ENCODE data around the gene AMACR.
"Not testable (repeated sequence)": the region's sequence is repeated elsewhere in the genome, so short reads cannot be mapped to it uniquely, and the experiment has no call there.

Gene AMACR

GRCh38 chr5:34037726-34038125 is 29.9 kb upstream of the AMACR start:
- DNase-seq (ENCODE audit: low spot score) = no peak

- no peak for DNase-seq (ENCODE audit: low spot score)
Measured at GRCh38 chr5:34035756-34036155, 27.9 kb upstream of the AMACR start.

DNA sequence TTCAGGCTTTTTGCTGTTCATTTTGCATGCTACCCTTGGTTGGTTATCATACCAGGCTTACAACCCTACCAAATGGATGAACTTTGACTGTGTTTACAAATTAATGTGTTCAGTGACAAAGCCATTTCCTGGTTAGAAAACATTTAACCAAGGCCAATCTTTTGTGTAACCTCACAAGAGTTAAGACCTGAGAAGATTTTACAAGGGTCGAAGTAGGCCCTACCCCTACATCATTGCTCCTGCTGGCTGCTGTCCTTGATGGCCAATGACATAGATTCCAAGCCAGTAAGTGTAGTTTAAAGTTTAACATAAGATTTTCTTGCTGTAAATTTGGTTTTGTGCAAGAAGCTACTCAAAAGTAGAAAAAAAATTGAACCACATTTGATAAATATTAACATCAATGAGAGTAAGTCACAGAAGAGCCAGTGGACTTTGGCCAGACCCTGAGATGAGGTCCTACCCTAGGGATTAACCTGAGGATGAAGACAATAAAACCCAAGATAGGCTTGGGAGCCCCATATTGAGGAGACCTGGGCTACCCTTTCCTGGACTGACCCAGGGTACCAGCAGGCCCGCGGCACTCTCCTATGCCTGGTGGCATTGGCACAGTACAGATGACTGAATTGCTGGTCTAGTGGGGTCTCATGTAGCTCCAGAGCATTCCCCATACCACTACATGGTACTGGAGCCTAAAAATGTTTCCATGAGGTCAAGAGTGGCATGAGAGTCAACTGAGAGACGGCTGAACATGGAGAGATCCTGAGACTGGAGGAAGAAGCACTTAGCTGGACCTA is 26.9 kb upstream of the AMACR start:
- DNase-seq (ENCODE audit: low spot score) = no peak

DNA sequence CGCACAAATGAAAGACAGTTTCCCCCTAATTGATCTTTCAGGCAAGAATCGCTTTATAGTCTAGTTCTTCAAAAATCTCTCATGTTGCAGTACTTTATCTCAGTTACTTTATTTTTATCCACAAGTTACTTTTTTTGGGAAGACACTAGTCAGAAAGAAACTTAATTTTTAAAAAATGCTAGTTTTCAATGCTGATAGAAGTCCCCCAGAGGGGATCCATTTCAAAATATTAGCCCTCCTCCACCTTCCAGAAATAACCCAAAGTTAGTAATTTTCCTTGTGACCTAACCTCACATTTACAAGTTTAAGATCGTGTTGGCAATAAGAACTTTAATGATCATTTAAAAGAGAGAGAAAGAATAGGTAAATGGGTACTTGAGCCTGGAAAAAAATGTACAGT is 24.1 kb upstream of the AMACR start:
- DNase-seq (ENCODE audit: low spot score) = no peak

- no peak for DNase-seq (ENCODE audit: low spot score)
Measured at GRCh38 chr5:34031117-34031516, 23.3 kb upstream of the AMACR start.

DNA sequence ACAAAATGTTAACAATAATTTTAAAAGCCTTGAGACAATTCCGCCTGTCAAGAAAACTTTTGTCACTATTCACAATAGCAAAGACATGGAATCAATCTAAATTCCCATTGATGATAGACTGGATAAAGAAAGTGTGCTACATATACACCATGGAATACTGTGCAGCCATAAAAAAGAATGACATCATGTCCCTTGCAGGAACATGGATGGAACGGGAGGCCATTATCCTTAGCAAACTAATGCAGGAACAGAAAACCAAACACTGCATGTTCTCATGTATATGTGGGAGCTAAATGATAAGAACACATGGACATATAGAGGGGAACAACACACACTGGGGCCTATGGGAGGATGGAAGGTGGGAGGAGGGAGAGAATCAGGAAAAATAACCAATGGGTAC is 22.7 kb upstream of the AMACR start:
- not testable (repeated sequence) for DNase-seq (ENCODE audit: low spot score)

DNA sequence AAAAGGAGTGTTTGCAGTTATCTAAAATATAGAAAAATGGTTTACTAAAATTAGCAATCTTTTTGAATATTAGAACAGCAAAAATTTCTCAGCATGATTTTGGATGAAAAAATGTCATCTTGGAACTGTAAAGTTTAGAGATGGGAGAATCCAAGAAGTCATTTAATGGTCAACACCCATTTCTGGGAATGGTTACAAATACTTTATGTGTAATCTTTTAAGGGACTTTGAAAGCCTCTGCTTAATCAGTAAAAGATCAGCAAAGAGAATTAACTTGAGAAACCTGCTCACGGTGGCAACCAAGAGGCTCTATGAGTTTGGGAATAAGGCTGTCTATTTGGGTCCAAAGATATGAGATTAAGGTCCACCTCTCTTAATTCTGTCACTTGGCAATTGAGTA is 22.2 kb upstream of the AMACR start:
- no peak for DNase-seq (ENCODE audit: low spot score)

- no peak for DNase-seq (ENCODE audit: low spot score)
Measured at GRCh38 chr5:34028349-34028748, 20.5 kb upstream of the AMACR start.

DNA sequence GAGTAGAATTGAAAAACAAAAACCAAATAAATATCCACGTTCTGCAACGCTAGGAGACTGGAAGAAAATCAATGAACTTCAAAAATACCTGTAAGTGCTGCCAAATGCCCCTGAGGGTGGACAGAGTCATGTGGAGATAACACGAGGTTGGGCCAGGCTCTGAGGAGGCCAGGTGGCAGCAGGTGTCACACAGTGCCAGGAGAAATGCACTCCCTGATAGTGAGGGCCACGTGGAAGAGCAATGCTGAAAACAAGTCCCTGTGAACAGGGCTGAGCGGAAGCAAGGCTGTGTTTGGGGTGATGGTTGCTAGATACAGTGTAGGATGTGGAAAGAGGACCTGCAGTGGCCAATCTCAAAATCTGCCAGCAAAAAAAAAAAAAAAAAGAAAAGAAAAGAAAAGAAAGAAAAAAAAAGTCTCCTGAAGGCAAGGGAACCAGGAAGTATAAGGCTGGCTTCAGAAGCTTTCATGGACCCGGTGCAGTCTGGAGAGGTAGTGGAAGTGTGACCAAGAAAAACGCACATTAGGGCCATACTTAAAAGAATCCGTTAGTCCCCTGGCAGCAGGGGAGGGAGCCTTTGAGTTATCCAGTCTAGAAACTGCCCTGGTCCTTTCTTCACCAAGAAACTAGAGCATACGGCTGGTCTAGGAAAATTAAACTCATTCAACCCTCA is 18.4 kb upstream of the AMACR start:
- DNase-seq (ENCODE audit: low spot score) = no peak

GRCh38 chr5:34022121-34022705 is 14.4 kb upstream of the AMACR start:
- no peak for DNase-seq (ENCODE audit: low spot score)

DNA sequence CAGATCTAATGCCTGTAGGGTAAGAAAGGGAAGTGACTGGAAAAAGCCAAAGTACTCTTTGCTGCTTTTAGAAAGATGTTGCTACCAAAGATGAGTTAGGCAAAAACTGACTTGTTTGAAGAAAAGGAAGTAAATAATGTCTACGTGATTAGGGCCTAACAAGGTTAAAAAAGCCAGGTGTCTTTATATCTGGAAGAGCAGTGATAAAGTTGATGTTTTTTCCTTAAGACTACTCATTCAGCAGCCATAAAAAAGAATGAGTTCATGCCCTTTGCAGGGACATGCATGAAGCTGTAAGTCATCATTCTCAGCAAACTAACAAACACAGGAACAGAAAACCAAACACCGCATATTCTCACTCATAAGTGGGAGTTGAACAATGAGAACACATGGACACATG is 13.5 kb upstream of the AMACR start:
- DNase-seq (ENCODE audit: low spot score) = no peak

DNA sequence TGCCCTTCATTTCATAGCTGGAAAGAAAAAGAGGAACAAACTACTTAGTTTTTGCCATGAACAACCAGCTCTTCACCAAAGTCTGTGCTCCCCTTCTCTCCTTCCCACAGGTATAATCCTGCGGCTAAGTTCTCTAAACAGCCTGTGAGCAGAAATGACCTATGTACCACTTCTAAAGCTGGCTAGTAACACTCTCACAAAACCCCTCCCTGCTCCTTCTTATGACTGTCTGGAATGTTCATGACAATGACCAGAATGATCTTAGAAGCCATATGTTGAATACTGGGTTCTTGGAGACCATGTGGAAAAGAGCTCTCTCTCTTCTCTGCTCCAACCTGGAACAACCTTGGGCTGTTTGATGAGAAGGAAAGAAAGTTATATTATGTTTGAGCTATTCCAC is 12.9 kb upstream of the AMACR start:
- DNase-seq (ENCODE audit: low spot score) = no peak

GRCh38 chr5:34017254-34017653 is 9.4 kb upstream of the AMACR start:
- DNase-seq (ENCODE audit: low spot score) = no peak

DNA sequence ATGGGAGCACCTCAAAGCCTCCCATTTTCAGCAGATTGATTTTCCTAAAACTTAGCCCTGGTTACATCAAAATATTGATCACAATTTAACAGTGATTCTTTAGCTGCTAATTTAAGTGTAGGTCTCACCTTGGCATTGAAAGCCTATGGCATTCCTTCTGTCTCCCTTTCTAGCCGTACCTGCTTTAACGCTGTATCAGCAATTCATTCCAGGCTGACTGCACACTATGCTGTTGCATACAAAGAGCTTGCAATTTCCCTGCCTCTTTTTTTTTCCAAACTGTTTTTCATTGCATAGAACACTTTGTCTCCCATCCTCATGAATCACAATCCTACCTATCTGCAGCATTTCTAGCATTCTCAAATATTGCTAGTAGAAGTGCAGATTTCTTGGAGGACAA is 8.9 kb upstream of the AMACR start:
- no peak for DNase-seq (ENCODE audit: low spot score)

- no peak for DNase-seq (ENCODE audit: low spot score)
Measured at GRCh38 chr5:34016222-34016621, 8.4 kb upstream of the AMACR start.

GRCh38 chr5:34015120-34015822 is 7.4 kb upstream of the AMACR start:
- DNase-seq (ENCODE audit: low spot score) = no peak

DNA sequence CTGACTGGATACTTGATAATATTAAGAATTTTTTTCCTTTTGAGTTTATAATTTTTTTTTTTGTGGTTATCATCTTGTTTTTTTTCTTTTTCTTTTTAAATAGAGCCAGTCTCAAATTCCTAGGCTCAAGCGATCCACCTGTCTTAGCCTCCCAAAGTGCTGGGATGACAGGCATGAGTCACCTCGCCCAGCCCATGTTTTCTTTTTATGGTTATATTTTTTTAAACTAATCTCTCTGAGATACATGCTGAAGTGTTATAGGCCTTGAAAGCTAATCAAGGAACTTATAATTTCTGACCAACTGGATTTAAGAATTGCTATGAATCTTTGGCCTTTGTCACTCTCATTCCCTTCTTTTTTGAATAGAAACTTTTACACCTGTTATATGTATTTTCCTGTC is 6.8 kb upstream of the AMACR start:
- DNase-seq (ENCODE audit: low spot score) = no peak

DNA sequence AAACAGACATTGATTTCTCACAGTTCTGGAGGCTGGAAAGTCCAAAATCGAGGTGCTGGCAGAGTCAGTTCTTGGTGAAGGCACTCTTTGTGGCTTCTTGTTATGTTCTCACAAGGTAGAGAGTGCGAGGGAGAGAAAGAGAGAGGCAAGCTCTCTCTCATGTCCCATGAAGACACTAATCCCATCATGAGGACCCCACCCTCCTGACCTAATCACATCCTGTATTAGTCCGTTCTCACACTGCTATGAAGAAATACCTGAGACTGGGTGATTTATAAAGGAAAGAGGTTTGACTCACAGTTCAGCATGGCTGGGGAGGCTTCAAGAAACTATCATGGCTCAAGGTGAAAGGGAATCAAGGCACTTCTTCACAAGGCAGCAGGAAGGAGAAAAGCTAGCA is 5.7 kb upstream of the AMACR start:
- no peak for DNase-seq (ENCODE audit: low spot score)

- no peak for DNase-seq (ENCODE audit: low spot score)
Measured at GRCh38 chr5:34012791-34013190, 4.9 kb upstream of the AMACR start.

DNA sequence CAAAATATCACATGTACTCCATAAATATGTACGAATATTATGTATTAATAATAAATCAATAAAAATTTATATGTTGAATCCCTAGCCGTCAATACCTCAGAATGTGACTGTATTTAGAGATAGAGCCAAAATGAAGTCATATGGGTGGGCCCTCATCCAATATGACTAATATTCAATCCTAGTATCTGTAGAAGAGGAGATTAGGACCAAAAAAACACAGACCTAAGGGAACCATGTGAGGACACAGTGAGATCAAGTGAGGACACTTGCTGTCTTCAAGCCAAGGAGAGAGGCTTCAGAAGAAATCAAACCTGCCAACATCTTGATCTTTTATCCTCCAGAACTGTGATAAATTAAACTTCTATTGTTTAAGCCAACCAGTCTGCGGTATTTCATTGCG is 3.7 kb upstream of the AMACR start:
- no peak for DNase-seq (ENCODE audit: low spot score)

DNA sequence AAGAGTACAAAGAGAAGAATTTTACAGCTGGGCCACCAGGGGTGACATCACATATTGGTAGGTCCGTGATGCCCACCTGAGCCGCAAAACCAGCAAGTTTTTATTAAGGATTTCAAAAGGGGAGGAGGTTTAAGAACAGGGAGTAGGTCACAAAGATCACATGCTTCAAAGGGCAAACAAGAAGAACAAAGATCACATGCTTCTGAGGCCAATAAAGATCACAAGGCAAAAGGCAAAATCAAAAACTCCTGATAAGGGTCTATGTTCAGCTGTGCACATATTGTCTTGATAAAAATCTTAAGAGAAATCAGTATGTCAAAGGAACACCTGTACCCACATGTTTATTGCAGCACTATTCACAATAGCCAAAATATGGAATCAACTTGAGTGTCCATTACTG is 2.3 kb upstream of the AMACR start:
- not testable (repeated sequence) for DNase-seq (ENCODE audit: low spot score)

DNA sequence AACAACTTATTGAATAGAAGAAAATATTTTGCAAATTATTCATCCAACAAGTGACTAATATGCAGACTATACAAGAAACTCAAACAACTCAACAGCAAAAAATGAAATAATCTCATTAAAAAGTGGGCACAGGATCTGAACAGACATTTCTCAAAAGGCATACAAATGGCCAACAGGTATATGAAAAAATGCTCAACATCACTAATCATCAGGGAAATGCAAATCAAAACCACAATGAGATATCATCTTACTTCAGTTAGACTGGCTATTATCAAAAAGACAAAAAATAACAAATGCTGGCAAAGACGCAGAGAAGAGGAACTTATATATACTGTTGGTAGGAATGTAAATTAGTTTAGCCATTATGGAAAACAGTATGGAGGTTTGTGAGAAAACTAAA is 1.8 kb upstream of the AMACR start:
- DNase-seq (ENCODE audit: low spot score) = no peak

GRCh38 chr5:34008802-34009201 is 952 bp upstream of the AMACR start:
- DNase-seq (ENCODE audit: low spot score) = no peak
